Large intestine (tissue), 3 donors: ENCODE results near the gene PSMD5. TPM values are rescaled to one million over a fixed set of nuclear protein-coding genes. Genes with fewer than 3 reads are reported as not detected.
A peak's percentile ranks its signal among the peaks of the same experiment; 100 is the strongest.

Experiments
- DNase-seq, 2 donors: peaks; one replicate each; pipeline versions ENCODE4 v3.0.0 to v3.0.0-alpha.2; 2013
- H3K27ac ChIP-seq: one replicate; pipeline ENCODE4 v1.5.1; 2013; ENCODE audit warnings: low read length
- H3K27me3 ChIP-seq: 2 replicates; pipeline ENCODE4 v1.6.1; 2013; ENCODE audit warnings: low read length; ENCODE audit not compliant: control insufficient read depth, insufficient read depth
- H3K36me3 ChIP-seq: 2 replicates; pipeline ENCODE4 v1.6.1; 2013; ENCODE audit warnings: low read length; ENCODE audit not compliant: control insufficient read depth, insufficient read depth
- H3K4me1 ChIP-seq: one replicate; pipeline ENCODE4 v1.6.1; 2013; ENCODE audit warnings: low read length; ENCODE audit not compliant: control insufficient read depth, insufficient read depth
- H3K4me3 ChIP-seq: one replicate; pipeline ENCODE4 v1.5.1; 2013; ENCODE audit warnings: low read length
- H3K9me3 ChIP-seq: one replicate; pipeline ENCODE4 v1.6.1; 2013; ENCODE audit warnings: mild to moderate bottlenecking, low read depth, low read length, moderate library complexity; ENCODE audit not compliant: control insufficient read depth
- WGBS: methylation state at CpG from one replicate; pipeline ENCODE4 v1.1.5; 2013; ENCODE audit warnings: low lambda C conversion rate; ENCODE audit not compliant: insufficient coverage; 5-methylcytosine and 5-hydroxymethylcytosine counted together
- polyA plus RNA-seq: library from polyadenylated mRNA; unstranded; fragments of 120-200 nt; gene quantifications from one replicate; pipeline ENCODE4 v1.2.1, GENCODE V29; 2013

PSMD5 gene
- polyA plus RNA-seq, 1 donor, result 29.1 TPM

DNA sequence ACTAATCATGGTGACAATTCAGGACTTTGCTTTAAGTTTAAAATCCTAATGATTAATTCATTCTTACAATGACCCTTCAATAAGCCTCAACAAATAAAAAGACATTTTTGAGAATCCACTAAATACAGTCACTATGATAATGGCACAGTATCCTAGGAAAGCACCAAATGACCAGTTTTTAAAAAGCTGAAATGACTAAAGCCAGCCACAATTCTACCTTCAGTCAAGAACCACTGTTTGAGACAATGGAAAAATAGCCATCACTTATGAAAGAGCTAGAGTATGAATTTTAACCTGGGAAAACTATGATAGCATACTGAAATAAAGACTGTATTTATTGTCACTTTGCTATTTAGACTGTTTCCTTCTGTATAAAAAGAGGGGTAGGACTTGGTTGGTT lies 63.5 kb downstream of the PSMD5 start:
- Histone ChIP-seq H3K27me3 (no peaks in the 10 kb centered on the region), H3K9me3 (no peaks in the 10 kb centered on the region), H3K27ac (no peak overlapping the region), H3K36me3 (peaks cover 51% of the 10 kb centered on the region), H3K4me3 (no peak overlapping the region), H3K4me1 (no peaks in the 10 kb centered on the region)
- DNase-seq, result no peak

DNA sequence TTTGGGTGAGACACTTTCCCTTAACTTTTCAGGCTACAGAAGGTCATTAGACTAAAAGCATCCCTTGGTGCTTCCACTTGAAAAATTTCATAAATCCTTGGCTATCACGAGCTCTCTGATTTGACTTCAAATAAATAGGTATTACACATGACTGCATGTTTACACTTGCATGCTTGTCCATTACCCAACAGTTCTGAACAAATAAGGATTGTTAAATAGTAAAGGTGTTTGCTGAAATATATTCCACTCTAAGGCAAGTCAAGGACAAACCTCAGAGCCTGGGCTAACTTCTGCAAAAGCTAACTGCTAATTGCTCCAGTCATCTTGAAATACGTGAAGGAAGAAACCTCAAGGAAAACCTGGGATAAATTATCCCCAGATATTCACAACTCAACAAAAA lies 64.0 kb downstream of the PSMD5 start:
- Histone ChIP-seq H3K36me3 (peaks cover 51% of the 10 kb centered on the region), H3K9me3 (no peaks in the 10 kb centered on the region), H3K4me3 (no peak overlapping the region), H3K4me1 (peaks cover under 1% of the 10 kb centered on the region), H3K27me3 (no peaks in the 10 kb centered on the region), H3K27ac (no peak overlapping the region)
- no peak for DNase-seq
- WGBS, result 100% methylated on average over 2 of the region's 2 CpGs

DNA sequence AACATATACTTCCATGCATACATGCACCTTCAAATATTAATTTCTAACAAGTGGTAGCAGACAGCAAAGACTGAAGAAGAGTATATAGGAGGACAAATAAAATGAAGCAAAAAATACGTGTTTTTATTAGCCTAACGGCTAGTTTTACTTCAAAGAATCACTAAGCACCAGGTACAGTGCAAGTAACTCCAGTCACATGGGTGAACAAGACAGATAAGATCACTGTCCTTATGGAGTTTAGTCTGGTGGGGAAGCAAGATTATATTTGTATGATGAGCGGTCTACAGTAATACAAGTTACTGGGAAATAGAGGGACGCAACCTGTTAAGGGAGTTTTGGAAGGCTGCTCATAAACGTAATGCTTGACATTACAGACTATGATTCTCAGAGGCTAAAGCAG lies 65.5 kb downstream of the PSMD5 start:
- no peak overlapping the region for H3K4me3 ChIP-seq
- H3K27ac ChIP-seq, result no peak overlapping the region
- no CpG with 5 or more reads among the region's 5 CpGs for whole genome bisulfite sequencing
- no peak for DNase-seq
- H3K9me3 ChIP-seq, result no peaks in the 10 kb centered on the region
- H3K4me1 ChIP-seq, result peaks cover 10% of the 10 kb centered on the region
- no peaks in the 10 kb centered on the region for H3K27me3 ChIP-seq
- peaks cover 51% of the 10 kb centered on the region for H3K36me3 ChIP-seq

DNA sequence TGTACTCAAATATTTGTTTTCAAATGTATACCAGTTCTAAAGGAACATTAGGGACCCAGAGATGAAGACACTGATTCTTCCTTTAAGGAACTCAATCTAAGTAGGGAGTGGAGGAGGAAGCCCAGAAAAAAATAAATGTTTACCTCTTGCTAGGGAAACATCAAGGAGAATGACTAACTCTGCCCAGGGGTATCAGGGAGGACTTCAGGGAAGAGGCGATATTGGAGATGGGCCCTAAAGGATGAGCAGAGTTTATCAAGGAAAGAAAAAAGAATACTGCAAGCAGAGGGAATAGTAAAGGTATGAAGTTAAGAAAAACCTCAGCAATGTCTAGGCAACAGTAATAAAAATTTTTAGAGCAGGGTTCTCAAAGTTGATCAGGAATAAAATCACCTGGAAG lies 65.9 kb downstream of the PSMD5 start:
- Histone ChIP-seq H3K27me3 (no peaks in the 10 kb centered on the region), H3K9me3 (no peaks in the 10 kb centered on the region), H3K27ac (no peak overlapping the region), H3K4me3 (no peak overlapping the region), H3K36me3 (peaks cover 51% of the 10 kb centered on the region), H3K4me1 (peaks cover 10% of the 10 kb centered on the region)
- DNase-seq, result no peak
- WGBS, result 100% methylated on average over 1 of the region's 1 CpG

DNA sequence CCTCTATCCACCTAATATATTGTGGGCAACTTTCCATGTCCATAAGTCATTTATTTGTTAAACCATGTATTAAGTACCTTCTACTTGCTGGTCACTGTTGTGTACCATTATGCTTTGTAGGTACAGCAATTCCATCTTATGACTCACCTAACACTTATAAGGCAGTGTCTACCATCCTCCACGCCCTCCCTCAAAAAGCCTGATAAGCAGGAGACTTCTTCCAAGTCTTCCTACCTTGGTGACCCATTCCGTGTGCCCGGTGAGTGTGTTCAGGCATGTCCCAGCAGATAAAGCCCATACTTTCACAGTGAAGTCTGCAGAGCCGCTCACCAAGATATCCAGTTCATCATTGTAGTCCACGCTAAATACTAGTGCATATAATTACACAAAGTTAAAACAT lies 66.9 kb downstream of the PSMD5 start:
- Histone ChIP-seq H3K9me3 (no peaks in the 10 kb centered on the region), H3K27ac (no peak overlapping the region), H3K4me3 (no peak overlapping the region), H3K27me3 (no peaks in the 10 kb centered on the region), H3K4me1 (peaks cover 10% of the 10 kb centered on the region), H3K36me3 (peaks cover 60% of the 10 kb centered on the region)
- 93% methylated on average over 2 of the region's 5 CpGs for WGBS
- no peak for DNase-seq

DNA sequence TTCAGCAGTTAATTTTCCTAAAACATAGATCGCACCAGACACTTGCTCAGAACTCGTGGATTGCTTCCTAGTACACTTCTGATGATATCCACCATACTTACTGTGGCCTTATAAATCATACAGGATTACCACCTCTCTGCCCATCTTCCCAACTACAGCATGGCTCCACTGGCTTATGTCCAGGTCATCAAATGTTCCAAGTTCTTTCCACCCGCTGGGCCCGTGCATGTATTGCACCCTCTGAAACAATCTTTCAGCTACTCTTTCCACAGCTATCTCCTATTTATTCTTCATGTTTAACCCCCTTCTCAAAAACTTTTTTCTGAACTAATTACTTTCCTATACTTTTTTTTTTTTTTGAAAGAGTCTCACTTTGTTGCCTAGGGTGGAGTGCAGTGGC lies 68.0 kb downstream of the PSMD5 start:
- Histone ChIP-seq H3K4me1 (peaks cover 13% of the 10 kb centered on the region), H3K27ac (no peak overlapping the region), H3K36me3 (peaks cover 67% of the 10 kb centered on the region), H3K27me3 (no peaks in the 10 kb centered on the region), H3K9me3 (no peaks in the 10 kb centered on the region), H3K4me3 (no peak overlapping the region)
- DNase-seq, result no peak
- WGBS, result 93% methylated on average over 2 of the region's 4 CpGs

DNA sequence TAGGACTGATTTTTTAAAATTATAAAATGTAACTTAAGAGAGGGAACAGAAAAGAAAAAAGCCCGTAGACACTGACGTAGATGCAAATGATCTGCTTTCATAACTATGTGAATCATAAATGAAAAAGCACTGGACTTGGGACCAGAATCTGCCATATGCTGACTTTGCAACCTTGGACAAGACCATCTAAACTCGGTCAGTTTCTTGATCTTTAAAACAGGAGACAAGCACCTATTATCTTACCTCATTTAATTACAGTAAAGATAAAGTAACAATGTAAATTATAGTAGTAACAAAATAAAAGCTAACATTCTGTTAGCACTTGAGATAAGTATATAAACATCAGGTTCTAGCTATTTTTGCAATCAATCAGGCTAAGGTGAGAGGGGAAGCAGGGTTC lies 69.5 kb downstream of the PSMD5 start:
- no peaks in the 10 kb centered on the region for H3K9me3 ChIP-seq
- no peaks in the 10 kb centered on the region for H3K27me3 ChIP-seq
- H3K27ac ChIP-seq, result peak overlapping the region; percentile 66
- WGBS, result 25% methylated on average over 2 of the region's 3 CpGs
- peaks cover 26% of the 10 kb centered on the region for H3K4me1 ChIP-seq
- H3K4me3 ChIP-seq, result no peak overlapping the region
- peaks cover 63% of the 10 kb centered on the region for H3K36me3 ChIP-seq
- peak; percentile 74 to 86 for DNase-seq

DNA sequence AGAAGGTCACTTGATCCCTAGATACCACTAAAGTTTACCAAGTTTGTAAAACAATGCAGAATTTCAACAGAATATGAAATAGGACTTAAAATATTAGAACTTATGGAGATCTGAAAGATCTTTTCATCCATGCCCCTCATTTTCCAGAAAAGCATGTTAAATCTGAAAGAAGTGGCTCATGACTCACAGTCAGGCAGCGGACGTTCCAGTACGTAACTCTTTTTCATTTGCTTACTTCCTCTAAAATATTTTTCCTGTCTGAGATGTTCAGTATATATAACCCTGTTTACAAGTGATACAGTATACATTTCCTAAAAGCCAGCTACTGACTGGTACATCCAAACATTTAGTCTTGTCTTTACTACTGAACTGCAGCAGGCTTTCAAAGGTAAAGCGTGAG lies 71.8 kb downstream of the PSMD5 start:
- Histone ChIP-seq H3K27ac (no peak overlapping the region), H3K4me1 (peaks cover 44% of the 10 kb centered on the region), H3K9me3 (no peaks in the 10 kb centered on the region), H3K36me3 (peaks cover 50% of the 10 kb centered on the region), H3K27me3 (no peaks in the 10 kb centered on the region), H3K4me3 (no peak overlapping the region)
- 92% methylated on average over 2 of the region's 4 CpGs for whole genome bisulfite sequencing
- no peak for DNase-seq

DNA sequence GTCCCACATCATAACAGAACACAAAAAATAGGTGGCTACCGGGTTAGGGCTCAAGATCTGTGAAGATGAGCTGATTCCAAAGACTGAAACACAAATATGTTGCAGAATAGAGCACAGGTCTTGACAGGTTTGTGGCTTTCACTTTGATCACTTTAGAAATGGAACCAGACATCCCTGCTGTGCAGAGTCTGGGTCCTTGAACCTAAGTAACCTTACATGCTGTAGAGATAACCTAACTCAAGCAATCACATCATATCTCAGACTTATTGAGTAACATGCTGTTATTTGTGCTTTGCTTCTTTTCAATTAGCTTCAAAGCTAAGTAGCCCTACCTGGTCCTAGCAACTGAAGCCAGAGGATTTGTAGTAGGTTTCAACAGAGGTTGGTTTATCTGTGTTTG lies 73.8 kb downstream of the PSMD5 start:
- DNase-seq, result peak; percentile 67 to 78
- Histone ChIP-seq H3K4me3 (no peak overlapping the region), H3K4me1 (peaks cover 48% of the 10 kb centered on the region), H3K9me3 (no peaks in the 10 kb centered on the region), H3K36me3 (peaks cover 48% of the 10 kb centered on the region), H3K27me3 (no peaks in the 10 kb centered on the region), H3K27ac (peak overlapping the region; percentile 78)
- 67% methylated on average over 1 of the region's 1 CpG for WGBS

DNA sequence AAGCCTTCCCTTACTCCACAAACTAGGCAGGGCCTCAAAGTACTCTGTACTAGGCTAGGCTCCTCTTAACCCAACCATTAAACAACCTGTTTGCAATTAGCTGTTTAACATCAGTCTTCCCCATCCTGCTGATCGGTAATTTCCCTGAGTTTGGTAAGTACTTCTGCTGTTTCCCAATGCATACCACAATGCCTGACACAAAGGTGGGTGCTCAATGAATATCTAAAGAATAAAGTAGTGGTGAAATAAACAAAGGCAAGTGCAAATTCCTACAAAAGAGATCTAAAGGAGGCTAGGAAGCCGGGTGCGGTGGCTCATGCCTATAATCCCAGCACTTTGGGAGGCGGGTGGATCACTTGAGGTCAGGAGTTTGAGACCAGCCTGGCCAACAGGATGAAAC lies 74.5 kb downstream of the PSMD5 start:
- H3K36me3 ChIP-seq, result peaks cover 50% of the 10 kb centered on the region
- no CpG with 5 or more reads among the region's 4 CpGs for WGBS

DNA sequence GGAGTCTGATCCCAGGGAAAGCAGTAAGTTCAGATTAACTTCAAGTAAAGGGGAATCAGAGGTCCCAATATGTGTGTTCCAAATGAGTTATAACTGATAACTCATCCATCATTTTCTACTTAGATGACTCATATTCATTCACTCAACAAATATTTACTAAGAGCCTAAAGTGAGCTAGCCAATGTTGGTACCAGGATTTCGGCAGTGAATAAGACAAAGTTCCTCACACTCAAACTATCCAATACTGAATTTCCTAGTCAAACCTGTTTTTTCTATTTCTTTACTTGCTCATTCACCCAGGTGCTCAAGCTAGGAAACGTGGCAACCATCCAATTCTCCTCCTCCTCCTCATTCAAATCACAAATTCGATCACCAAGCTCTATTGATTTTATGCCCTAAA lies 75.3 kb downstream of the PSMD5 start:
- 39% methylated on average over 2 of the region's 3 CpGs for WGBS
- Histone ChIP-seq H3K27me3 (no peaks in the 10 kb centered on the region), H3K4me3 (no peak overlapping the region), H3K9me3 (no peaks in the 10 kb centered on the region), H3K27ac (peak overlapping the region; percentile 78), H3K36me3 (peaks cover 56% of the 10 kb centered on the region), H3K4me1 (peaks cover 38% of the 10 kb centered on the region)
- peak in 1 of 2 donors; percentile 15 for DNase-seq

More for the DNA sequence above, 74.5 kb downstream of the PSMD5 start:
- Histone ChIP-seq H3K27ac (peak overlapping the region; percentile 78), H3K4me1 (peaks cover 43% of the 10 kb centered on the region), H3K4me3 (no peak overlapping the region), H3K9me3 (no peaks in the 10 kb centered on the region), H3K27me3 (no peaks in the 10 kb centered on the region)
- no peak for DNase-seq
